Hematopoietic multipotent progenitor cell (in vitro differentiated cells): ENCODE data around the gene BAIAP3. TPM values are rescaled to one million over a fixed set of nuclear protein-coding genes. Genes with fewer than 3 reads are reported as not detected.
A peak's percentile ranks its signal among the peaks of the same experiment; 100 is the strongest.

Experiments used
- DNase-seq, 3 donors: peaks; one replicate each; pipeline ENCODE4 v3.0.0-alpha.2; 2011 to 2015; ENCODE audit warnings: low read depth in 2 of 3, low spot score in 2 of 3
- total RNA-seq: library from RNA; depleted of rRNA; stranded (reverse); fragments of >200 nt; gene quantifications from one replicate; pipeline ENCODE4 v1.2.3, GENCODE V29; 2012

The BAIAP3 gene
- total RNA-seq, 1 donor, result 27.7 TPM

- DNase-seq, result no peak
Measured at GRCh38 chr16:1362807-1363206, 29.4 kb downstream of the BAIAP3 start.

DNA sequence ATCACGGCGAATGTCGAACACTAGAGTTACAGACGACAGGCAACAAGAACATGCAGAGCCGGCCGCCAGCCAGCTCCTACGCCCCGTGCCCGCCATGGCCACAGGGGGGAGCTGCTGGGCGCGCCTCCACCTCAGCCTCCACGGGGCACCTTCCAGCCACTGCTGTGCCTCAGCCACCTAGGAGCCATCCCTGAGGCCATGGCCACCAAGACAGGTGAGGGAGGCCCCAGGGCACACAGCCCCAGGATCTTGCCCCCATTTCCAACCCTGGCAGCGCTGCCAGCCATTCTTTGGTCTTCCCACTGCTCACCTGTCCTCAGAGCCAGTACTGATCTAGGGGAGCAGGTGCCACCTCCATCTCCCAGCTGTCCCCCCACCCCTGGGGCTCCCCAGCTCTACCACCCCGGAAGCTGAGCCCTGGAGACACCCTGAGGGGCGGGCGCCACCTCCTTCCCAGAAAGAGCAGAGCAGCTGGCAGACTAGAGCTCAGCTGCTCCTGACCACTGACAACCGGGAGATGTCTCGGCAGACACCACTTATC is 30.1 kb downstream of the BAIAP3 start:
- peak in 2 of 3 donors; percentile 62 to 67 for DNase-seq

- no peak for DNase-seq
Measured at GRCh38 chr16:1364510-1364909, 31.1 kb downstream of the BAIAP3 start.

DNA sequence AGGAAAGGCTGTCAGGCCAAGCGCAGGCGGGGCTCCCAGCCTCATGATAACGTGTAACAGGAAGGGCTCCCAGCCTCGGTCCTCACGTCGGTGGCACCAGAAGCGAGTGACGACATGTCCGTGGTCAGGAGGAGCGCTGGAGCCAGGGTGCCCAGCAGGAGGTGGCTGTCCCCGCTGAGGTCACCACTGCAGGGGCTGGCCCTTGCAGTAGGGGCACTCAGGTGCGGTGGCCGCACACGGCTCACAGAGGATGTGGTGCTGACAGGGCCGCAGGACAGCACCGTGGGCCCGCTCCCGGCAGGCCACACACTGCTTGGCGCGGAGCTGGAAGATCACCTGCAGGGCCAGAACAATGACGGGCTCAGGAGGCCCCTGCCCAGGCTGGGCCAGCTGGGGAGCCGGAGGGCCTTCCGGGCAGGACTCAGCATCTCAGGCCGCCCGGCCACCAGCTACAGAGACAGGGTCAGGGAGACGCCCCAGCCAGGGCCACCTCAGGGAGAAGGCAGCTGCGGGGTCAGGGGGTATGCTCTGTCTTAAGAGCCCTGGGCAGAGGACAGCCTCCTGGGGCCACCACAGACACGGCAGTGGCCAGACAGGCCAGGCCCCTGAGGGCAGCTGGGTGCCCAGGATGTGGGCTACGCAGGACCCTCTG is 32.7 kb downstream of the BAIAP3 start:
- DNase-seq, result no peak

DNA sequence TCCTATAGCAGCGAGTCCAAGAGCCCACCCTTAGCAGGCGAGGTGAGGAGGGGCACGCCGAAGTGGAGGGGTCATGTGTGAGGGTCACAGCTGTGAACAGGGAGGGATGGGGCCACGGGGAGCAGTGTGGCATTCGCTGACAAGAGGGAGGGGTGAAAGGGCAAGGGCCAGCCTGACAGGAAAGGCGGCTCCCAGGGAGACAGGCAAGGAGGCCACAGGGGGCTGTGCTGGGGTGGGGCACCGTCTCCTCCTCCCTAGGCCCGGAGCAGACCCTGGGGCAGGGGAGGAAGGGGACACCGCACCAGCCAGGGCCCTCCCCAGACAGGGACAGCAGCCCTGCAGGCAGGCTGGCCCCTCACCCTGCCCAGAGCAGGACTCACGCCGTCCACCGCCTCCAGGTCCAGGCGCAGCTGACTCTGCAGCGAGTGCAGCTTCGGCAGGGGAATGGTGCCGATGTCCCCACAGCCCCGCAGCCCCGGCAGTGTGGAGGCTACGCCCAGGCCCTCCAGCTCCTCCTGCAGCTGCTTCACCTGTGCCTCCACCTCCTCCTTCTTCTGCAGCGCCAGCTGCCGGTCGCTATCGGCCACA is 33.4 kb downstream of the BAIAP3 start:
- no peak for DNase-seq

DNA sequence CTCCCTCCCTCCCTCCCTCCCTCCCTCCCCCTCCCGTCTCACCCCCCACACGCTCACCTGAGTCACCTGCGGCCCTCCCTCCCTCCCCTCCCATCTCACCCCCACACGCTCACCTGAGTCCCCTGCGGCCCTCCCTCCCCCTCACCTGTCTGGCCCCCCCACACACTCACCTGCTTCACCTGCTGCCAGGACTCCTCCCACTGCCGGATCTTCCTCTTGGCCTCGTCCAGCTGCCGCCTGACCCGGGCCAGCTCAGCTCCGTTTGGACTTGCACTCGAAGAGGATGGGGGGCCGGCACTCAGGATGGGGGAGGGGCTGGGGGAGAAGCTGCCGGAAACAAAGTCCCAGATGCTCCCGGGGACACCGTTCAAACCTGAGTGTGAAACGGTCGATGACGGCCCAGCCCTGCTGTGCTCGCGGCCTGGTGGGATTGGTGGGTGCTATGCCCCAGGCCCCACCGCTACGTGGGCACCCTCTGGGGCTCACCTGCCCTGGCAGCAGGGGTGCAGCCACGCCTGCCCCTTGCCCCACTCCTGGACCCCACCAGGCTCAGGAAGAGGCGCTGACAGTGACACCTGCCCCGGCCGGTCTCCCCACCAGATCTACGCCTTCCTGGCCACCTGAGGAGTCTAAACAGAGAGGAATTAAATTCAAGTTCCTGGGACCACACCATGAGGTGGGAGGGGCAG is 34.2 kb downstream of the BAIAP3 start:
- DNase-seq, result no peak

- no peak for DNase-seq
Measured at GRCh38 chr16:1371054-1371978, 37.9 kb downstream of the BAIAP3 start.

GRCh38 chr16:1372292-1372950 is 39.0 kb downstream of the BAIAP3 start:
- DNase-seq, result no peak

- no peak for DNase-seq
Measured at GRCh38 chr16:1374418-1375297, 41.2 kb downstream of the BAIAP3 start.

- no peak for DNase-seq
Measured at GRCh38 chr16:1375298-1375640, 41.8 kb downstream of the BAIAP3 start.

DNA sequence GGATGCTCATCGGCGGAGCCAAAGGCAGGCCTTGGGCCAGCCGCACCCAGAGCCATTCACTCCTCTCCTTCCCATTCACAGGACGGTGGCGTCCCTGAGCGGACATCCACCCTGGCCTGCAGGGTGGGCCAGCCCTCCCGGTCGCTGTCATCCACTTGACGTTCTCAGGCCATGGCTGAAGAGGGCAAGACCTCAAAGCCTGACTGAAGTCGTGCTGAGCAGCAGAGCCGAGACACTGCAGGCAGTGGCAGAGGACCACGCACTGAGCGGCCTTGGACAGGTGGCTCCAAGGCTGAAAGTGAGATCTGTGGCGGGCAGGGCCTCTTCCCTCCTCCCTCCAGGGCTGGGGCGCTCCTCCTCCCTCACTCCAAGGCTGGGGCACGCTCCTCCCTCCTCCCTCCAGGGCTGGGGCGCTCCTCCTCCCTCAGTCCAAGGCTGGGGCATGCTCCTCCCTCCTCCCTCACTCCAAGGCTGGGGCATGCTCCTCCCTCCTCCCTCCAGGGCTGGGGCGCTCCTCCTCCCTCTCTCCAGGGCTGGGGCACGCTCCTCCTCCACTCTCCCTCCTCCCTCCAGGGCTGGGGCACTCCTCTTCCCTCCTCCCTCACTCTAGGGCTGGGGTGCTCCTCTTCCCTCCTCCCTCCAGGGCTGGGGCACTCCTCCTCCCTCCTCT is 42.4 kb downstream of the BAIAP3 start:
- DNase-seq, result no peak

DNA sequence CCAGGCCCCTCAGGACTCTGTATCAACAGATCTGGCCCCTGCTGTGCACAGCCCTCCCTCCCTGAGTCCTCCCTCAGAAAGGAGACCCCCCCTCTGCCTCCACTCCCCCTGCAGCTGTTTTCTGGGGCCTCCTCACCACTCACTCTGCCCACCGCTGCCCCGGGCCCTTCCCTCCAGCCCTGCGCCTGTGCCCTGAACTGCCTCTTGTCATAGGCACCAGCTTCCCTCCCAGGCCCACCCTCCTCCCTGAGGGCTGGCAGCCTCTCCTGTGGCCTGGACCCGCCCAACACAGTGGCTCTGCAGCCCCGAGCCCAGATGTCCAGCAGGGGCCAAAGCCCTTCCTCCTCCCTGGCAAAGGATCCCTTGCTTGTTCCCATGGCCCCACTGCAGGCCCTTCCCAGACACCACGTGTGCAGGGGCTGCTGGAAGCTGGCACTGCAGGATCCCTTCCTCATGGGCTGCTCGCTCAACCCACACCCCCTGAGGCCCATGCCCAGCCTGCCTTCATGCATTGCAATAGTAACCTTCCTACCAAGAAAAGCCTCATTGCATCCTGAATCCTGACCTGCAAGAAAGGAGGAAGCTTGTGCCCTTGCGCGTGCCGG is 44.1 kb downstream of the BAIAP3 start:
- DNase-seq, result no peak

DNA sequence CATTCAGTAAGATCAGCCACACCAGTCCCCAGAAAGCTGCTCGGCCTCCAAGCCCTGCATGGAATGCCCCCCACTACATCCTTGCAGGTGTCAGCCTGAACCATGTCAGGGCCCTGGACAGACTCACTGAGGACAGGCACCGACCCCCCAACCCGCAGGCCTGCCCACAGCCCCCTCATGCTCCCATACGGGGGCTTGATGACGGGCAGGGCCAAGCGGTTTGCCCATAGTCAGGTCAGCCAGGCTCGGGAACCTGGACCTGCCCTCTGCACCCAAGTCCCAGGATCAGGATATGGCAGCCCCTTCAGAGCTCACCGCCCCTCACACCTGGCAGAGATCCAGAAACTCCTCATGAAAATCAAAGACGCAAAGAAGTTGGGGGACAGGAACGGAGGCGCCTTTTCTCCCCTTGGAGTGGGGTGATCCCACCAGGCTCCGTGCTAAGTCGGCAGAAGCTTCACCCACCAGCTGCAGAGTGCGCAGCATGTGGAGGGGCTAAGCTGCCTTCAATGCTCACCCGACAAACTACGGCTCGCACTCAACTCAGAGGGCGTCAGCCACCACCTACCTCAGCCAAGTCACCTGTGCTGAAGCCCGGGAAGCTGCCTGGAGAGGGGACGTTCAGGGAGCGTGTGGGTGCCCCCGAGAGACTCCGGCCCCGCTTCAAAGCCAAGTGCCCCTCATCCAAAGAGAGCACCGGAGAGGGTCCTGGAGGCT is 44.8 kb downstream of the BAIAP3 start:
- DNase-seq, result no peak

DNA sequence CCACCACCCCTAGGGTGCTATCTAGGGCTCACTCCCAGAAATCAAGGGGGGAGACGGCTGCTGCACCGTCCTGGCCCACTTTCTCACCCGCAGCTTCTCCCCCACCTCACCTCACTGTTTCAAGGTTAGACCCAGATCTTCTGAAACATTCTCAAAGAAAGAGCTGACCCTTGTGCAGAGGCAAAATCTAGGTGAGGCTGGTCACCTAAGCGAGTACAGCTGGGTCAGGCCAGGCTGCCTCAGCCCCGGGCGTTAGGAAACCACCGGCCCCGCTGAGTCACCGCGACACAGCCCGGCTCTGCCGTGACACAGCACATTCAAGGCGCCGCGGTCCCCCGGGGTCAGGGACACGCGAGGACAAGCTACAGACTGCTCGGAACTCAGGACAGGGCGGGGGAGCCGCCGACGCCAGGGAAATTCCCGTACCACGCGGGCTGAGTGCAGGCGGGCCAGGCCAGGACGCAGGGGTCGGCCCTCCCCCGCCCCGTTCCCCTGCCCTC is 45.4 kb downstream of the BAIAP3 start:
- peak; percentile 37 to 92 (median 73) for DNase-seq

- DNase-seq, result peak; percentile 43 to 77 (median 71)
Measured at GRCh38 chr16:1379304-1380076, 46.0 kb downstream of the BAIAP3 start.

DNA sequence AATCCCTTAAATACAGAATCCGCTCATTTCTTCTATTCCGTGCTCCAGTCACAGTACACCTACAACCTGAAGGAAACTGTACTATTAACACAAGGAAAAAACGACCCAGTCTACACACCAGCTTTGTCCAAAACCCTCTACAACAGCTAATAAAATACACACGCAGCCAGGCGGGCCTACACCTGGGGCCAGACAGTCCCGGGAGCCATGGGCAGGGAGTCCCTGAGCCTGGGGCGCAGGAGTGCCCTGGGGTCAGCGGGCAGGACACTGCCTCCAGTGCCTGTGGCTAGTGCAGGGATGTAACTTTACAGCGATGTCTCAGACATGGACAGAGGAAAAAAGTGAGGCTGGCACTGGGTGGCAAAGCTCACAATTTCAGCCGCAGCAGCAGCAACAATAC is 46.8 kb downstream of the BAIAP3 start:
- no peak for DNase-seq
